NCI-H1436 treated with DMSO at 0.1 percent for 48 hours (cell line): ENCODE results near the gene P2RY8.
"Not testable (repeated sequence)": the region's sequence is repeated elsewhere in the genome, so short reads cannot be mapped to it uniquely, and the experiment has no call there.

Experiments
- DNase-seq: peaks from one replicate; lab custom pipeline; 2025; lab: John Stamatoyannopoulos, UW

P2RY8 gene

GRCh38 chrX:1537031-1537715 lies at the start of gene P2RY8:
Gene P2RY8, minus strand, starts transcription at chrX:1537185. Its CDS starts 70,627 bp downstream, at chrX:1466558.
- peak; percentile 1 for DNase-seq

GRCh38 chrX:1584237-1585011 lies 47.4 kb upstream of the P2RY8 start:
- no peak for DNase-seq

- no peak for DNase-seq
Measured at GRCh38 chrX:1582686-1583437, 45.9 kb upstream of the P2RY8 start.

GRCh38 chrX:1581132-1581531 lies 44.1 kb upstream of the P2RY8 start:
- DNase-seq, result no peak

DNA sequence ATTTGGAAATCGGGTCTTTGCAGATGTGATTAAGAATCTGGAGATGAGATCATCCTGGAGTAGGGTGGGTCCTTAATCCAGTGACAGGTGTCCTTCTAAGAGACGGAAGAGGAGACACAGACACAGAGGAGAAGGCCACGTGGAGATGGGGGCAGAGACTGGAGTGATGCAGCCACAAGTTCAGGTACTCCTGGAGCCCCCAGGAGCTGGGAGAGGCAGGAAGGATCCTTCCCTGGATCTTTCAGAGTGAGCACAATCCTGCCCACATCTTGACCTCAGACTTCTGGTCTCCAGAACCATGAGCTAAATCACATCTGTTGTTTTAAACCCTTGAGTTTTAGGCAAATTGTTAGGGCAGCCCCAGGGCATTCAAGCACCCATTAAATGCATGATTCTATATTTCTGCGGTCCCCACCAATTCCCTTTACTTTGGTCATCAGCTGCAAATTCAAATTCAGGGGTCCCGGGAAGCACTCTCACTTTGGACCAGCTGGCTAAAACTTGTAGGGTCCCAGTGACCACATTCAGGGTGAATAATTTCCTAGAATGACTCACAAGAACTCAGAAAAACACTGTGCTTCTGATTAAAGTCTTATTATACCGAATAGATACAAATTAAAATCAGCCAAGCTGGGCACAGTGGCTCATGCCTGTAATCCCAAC lies 41.7 kb upstream of the P2RY8 start:
- no peak for DNase-seq

- DNase-seq, result no peak
Measured at GRCh38 chrX:1577845-1578244, 40.9 kb upstream of the P2RY8 start.

GRCh38 chrX:1576201-1576992 lies 39.4 kb upstream of the P2RY8 start:
- no peak for DNase-seq

GRCh38 chrX:1574181-1574580 lies 37.2 kb upstream of the P2RY8 start:
- not testable (repeated sequence) for DNase-seq

- no peak for DNase-seq
Measured at GRCh38 chrX:1564750-1565683, 28.0 kb upstream of the P2RY8 start.

- not testable (repeated sequence) for DNase-seq
Measured at GRCh38 chrX:1564077-1564476, 27.1 kb upstream of the P2RY8 start.

- no peak for DNase-seq
Measured at GRCh38 chrX:1561164-1561563, 24.2 kb upstream of the P2RY8 start.

DNA sequence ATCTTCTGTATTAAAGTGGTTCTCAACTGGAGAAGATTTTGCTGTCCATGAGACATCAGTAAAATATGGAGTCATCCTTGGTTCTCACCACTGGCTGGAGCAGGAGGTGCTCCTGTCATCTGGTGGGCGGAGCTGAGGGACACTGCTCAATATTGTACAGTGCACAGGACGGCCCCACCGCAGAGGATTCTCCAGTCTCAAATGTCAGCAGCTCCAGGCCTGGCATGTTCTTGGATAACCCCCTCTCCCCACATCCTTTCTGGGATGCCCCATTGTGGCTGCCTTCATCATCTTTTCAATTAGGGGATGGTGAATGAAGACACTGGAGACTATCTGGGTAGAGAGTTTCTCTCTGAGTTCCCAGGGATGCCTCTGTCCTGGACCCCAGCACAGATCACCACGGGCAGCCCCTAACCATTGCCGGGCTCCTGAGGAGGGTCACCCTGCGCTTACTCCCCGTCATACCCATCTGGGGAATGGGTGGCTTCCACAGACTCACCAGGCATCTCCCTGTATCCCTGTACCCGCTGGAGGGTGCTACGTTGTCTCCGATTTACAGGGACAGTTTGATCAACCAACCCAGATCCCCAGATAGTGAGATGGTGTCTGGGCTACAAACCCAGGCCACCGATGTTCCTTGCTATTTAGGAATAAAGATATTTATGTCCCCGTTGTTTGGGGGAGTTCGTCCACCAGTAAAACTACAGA lies 21.9 kb upstream of the P2RY8 start:
- no peak for DNase-seq

DNA sequence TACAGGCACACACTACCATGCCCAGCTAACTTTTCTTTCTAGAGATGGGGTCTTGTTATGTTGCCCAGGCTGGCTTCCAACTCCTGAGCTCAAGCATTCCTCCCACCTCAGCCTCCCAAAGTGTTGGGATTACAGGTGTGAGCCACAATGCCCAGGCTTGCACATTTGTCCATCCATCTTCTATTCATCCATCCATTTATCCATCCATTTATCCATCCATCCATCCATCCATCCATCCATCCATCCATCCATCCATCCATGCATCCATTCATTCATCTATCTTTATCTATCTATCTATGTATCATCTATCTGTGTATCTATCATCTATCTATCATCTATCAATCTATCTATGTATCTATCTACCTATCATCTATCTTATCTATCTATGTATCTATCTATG lies 20.5 kb upstream of the P2RY8 start:
- not testable (repeated sequence) for DNase-seq

DNA sequence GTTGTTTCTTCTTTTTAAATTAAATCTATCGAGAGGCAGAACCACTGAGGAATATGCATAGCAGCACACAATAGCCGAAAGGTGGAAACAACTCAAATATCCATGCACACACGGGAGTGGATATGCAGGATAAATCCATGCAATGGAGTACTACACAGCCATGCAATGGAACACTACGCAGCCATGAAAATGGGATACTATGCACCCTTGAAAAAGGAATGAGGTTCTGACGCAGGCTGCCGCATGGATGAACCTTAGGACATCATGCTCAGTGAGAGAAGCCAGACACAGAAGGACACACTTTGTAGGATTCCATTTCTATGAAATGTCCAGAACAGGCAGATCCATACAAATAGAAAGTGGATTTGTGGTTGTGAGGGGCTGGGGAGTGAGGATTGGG lies 18.4 kb upstream of the P2RY8 start:
- no peak for DNase-seq

DNA sequence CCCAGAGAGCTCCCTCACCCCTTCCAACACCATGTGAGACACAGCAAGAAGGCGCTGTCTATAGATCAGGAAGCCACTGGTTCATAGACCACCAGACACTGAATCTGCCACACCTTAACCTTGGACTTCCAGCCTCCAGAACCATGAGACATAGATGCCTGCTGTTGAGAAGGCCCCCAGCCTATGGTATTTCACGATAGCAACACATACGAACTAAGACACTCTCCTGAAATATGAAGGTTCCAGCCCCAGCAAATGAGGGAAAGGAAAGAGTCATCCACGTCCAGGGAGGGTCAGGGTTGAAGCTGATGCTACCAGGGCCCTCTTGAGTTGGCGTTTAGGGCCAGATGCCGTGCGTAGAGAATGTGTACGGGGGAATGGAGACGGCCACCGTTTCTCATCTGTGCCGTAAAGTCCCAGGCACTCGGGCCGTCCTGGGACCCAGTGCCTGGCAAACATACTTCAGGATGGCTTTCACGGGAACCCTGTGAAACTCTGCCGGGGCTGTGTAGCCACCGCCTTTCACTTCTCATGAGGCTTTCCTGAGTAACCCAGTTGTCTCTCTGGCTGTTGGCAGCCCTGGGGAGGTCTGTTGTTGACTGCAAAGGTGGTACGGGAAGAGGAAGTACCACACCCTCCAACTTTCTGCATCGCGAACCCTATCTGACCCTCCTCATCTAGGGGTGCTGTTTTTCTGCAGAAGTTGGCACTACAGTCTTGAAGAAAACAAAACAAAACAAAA lies 17.7 kb upstream of the P2RY8 start:
- no peak for DNase-seq

GRCh38 chrX:1551959-1552546 lies 15.1 kb upstream of the P2RY8 start:
- DNase-seq, result no peak

DNA sequence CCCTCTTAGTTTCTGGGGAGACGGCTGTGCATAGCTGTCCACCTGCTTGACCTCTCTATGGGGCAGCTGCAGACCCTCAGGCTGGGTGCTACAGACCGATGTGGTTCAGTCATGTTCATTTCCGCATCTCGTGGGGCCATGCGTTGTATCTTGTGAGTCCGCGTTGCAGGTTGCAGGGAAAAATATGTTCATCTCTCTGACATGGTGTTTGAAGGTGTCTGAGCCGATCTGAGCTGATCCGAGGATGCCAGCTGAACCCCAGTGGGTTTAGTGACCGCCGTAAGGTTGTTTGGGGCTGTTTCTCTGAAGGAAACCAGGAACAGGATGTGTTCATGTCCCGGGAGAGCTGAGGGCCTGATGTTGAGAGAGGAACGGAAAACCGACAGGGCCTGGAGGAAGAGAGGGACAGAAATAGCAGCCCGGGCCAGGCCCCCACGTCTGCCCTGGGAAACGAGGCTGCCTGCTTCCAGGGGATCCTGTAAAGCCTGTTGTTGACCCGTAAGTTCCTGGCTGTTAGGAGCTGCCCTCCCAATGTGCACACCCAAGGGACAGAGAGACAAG lies 9.8 kb upstream of the P2RY8 start:
- DNase-seq, result no peak

GRCh38 chrX:1545776-1546408 lies 8.9 kb upstream of the P2RY8 start:
- no peak for DNase-seq
